SK-N-SH (cell line): ENCODE data around the gene CDH3. TPM values are rescaled to one million over a fixed set of nuclear protein-coding genes. Genes with fewer than 3 reads are reported as not detected.

Experiments used
- CTCF ChIA-PET: fragments of 300-600, 350-600 bp; formaldehyde crosslinking; extraction: SDS; loops from one replicate; lab custom pipeline; 2021; lab: Yijun Ruan, JAX
- POLR2A ChIA-PET: fragments of 350-600 bp; sonication (Branson Sonifier 250); formaldehyde crosslinking; extraction: SDS; loops from one replicate; lab custom pipeline; 2020; ENCODE audit warnings: antibody characterized with exemption, inconsistent platforms; lab: Yijun Ruan, JAX
- DNase-seq: peaks from one replicate; pipeline ENCODE4 v3.0.0; 2012
- H2AFZ ChIP-seq: fragments of 200-600 bp; sonication (generic); 2 replicates; pipeline ENCODE4 v1.8.1; 2016; ENCODE audit warnings: antibody characterized with exemption, mild to moderate bottlenecking, low read depth
- H3F3A ChIP-seq: fragments of 200-600 bp; sonication (generic); replicated peaks from 2 replicates; pipeline ENCODE3; 2016; ENCODE audit warnings: antibody characterized with exemption, mild to moderate bottlenecking; ENCODE audit not compliant: insufficient read depth
- H3K27ac ChIP-seq, 2 experiments: fragments of 200-500 bp in 1 of 2; fragments of 200-600 bp in 1 of 2; sonication (Bioruptor generic) in 1 of 2; sonication (generic), shearing (Covaris generic) in 1 of 2; 2 replicates each; pipeline versions ENCODE4 v1.5.1 to v1.6.1; 2014 to 2016; ENCODE audit warnings: low read depth in 2 of 2, inconsistent platforms in 1 of 2, low read length in 1 of 2, mild to moderate bottlenecking in 1 of 2, mixed read lengths in 1 of 2
- H3K27me3 ChIP-seq: fragments of 200-600 bp; sonication (generic), shearing (Covaris generic); 2 replicates; pipeline ENCODE4 v1.6.1; 2016; ENCODE audit warnings: mixed run types; ENCODE audit not compliant: insufficient read depth
- H3K36me3 ChIP-seq, 2 experiments: fragments of 200-500 bp in 1 of 2; fragments of 200-600 bp in 1 of 2; sonication (Bioruptor generic) in 1 of 2; sonication (generic) in 1 of 2; replicated peaks in 1 of 2; 2 replicates each; pipeline versions ENCODE3 to v1.5.1; 2014 to 2016; ENCODE audit warnings: low read length in 1 of 2, mild to moderate bottlenecking in 1 of 2; ENCODE audit not compliant: insufficient read depth in 2 of 2, control insufficient read depth in 1 of 2
- H3K4me1 ChIP-seq, 2 experiments: fragments of 200-500 bp in 1 of 2; fragments of 200-600 bp in 1 of 2; sonication (Bioruptor generic) in 1 of 2; sonication (generic), shearing (Covaris generic) in 1 of 2; 2 replicates each; pipeline versions ENCODE4 v1.5.1 to v1.6.1; 2014 to 2016; ENCODE audit warnings: low read depth in 1 of 2, low read length in 1 of 2, mixed run types in 1 of 2; ENCODE audit not compliant: insufficient read depth in 2 of 2, control insufficient read depth in 1 of 2
- H3K4me2 ChIP-seq: fragments of 200-600 bp; sonication (generic), shearing (Covaris generic); 2 replicates; pipeline ENCODE4 v1.6.1; 2017; ENCODE audit warnings: mixed run types
- H3K4me3 ChIP-seq, 2 experiments: fragments of 200-500 bp in 1 of 2; fragments of 200-600 bp in 1 of 2; sonication (Bioruptor generic) in 1 of 2; sonication (generic), shearing (Covaris generic) in 1 of 2; 2 replicates each; pipeline versions ENCODE4 v1.5.1 to v1.8.1; 2014 to 2016; ENCODE audit warnings: low read depth in 2 of 2, inconsistent platforms in 1 of 2, low read length in 1 of 2, mild to moderate bottlenecking in 1 of 2, mixed read lengths in 1 of 2, moderate library complexity in 1 of 2
- H3K79me2 ChIP-seq: fragments of 200-600 bp; sonication (generic); 2 replicates; pipeline ENCODE4 v1.8.1; 2017; ENCODE audit warnings: mild to moderate bottlenecking; ENCODE audit not compliant: insufficient read depth
- H3K9ac ChIP-seq: fragments of 200-600 bp; sonication (generic); 2 replicates; pipeline ENCODE4 v1.6.1; 2017; ENCODE audit warnings: mixed run types
- H3K9me2 ChIP-seq: fragments of 200-600 bp; sonication (generic); 2 replicates; pipeline ENCODE4 v1.6.1; 2017; ENCODE audit warnings: mixed run types
- H3K9me3 ChIP-seq: fragments of 200-600 bp; sonication (generic); 2 replicates; pipeline ENCODE4 v1.6.1; 2017; ENCODE audit warnings: mixed run types, mild to moderate bottlenecking, moderate library complexity
- H4K20me1 ChIP-seq: fragments of 200-600 bp; sonication (generic); 2 replicates; pipeline ENCODE4 v1.6.1; 2017; ENCODE audit warnings: mild to moderate bottlenecking, mixed run types; ENCODE audit not compliant: insufficient read depth
- CHD2 ChIP-seq: fragments of 150-350 bp; IDR thresholded peaks from 2 replicates; pipeline ENCODE4 v1.6.1; 2018; ENCODE audit warnings: low read length; ENCODE audit not compliant: partially characterized antibody
- ELF1 ChIP-seq: IDR thresholded peaks from 2 replicates; pipeline ENCODE4 v1.4.0; 2012
- EP300 ChIP-seq, 2 experiments: IDR thresholded peaks; 2 replicates each; pipeline versions ENCODE4 v1.4.0 to v1.6.1; 2012; ENCODE audit warnings: borderline replicate concordance in 1 of 2, low read depth in 1 of 2, low read length in 1 of 2
- FOXJ3 ChIP-seq: sonication (generic); formaldehyde crosslinking; IDR thresholded peaks from 2 replicates; pipeline ENCODE4 v1.5.1; 2020; ENCODE audit warnings: mild to moderate bottlenecking, missing genetic modification reagents
- GATA2 ChIP-seq: sonication (generic); formaldehyde crosslinking; IDR thresholded peaks from 2 replicates; pipeline ENCODE4 v1.5.0; 2020; ENCODE audit warnings: mild to moderate bottlenecking, missing genetic modification reagents
- IRF3 ChIP-seq: fragments of 150-350 bp; IDR thresholded peaks from 2 replicates; pipeline ENCODE4 v1.6.1; 2016; ENCODE audit warnings: mild to moderate bottlenecking, low read depth, low read length
- NRF1 ChIP-seq: IDR thresholded peaks from 2 replicates; pipeline ENCODE4 v1.6.1; 2012; ENCODE audit warnings: low read depth, mild to moderate bottlenecking, low read length
- POLR2AphosphoS5 ChIP-seq: IDR thresholded peaks from 2 replicates; pipeline ENCODE4 v1.6.1; 2012; ENCODE audit warnings: low read depth, low read length
- RAD21 ChIP-seq: IDR thresholded peaks from 2 replicates; pipeline ENCODE4 v1.6.1; 2012; ENCODE audit warnings: mild to moderate bottlenecking, low read length
- RCOR1 ChIP-seq: fragments of 150-350 bp; IDR thresholded peaks from 2 replicates; pipeline ENCODE4 v1.6.1; 2017; ENCODE audit warnings: antibody characterized with exemption, low read length
- RFX5 ChIP-seq: IDR thresholded peaks from 2 replicates; pipeline ENCODE4 v1.6.1; 2012; ENCODE audit warnings: mild to moderate bottlenecking, improper control_type of control experiment, low read length
- RXRA ChIP-seq: IDR thresholded peaks from 2 replicates; pipeline ENCODE4 v1.4.0; 2012; ENCODE audit warnings: low read depth, mild to moderate bottlenecking, borderline replicate concordance
- SMC3 ChIP-seq: IDR thresholded peaks from 2 replicates; pipeline ENCODE4 v1.6.1; 2012; ENCODE audit warnings: low read depth, low read length, improper control_type of control experiment
- TEAD4 ChIP-seq: IDR thresholded peaks from 2 replicates; pipeline ENCODE4 v1.4.0; 2012; ENCODE audit warnings: mild to moderate bottlenecking, borderline replicate concordance; ENCODE audit not compliant: insufficient read depth
- USF1 ChIP-seq: IDR thresholded peaks from 2 replicates; pipeline ENCODE4 v1.4.0; 2012; ENCODE audit warnings: low read depth, borderline replicate concordance
- ZBTB33 ChIP-seq: IDR thresholded peaks from 2 replicates; pipeline ENCODE4 v1.4.0; 2012; ENCODE audit warnings: low read depth, borderline replicate concordance
- WGBS: methylation state at CpG from one replicate; pipeline ENCODE4 v1.1.6; 2017; ENCODE audit warnings: low lambda C conversion rate; 5-methylcytosine and 5-hydroxymethylcytosine counted together
- polyA plus RNA-seq, 3 experiments: library from polyadenylated mRNA; depleted of rRNA; stranded (reverse); fragments of >200 nt; gene quantifications; 2 replicates each; pipeline ENCODE4 v1.2.3, GENCODE V29; 2012

The CDH3 gene
- polyA plus RNA-seq, 1 of the 3 experiments (the other 2 are of a cell fraction): not detected

GRCh38 chr16:68658341-68658973 lies 13.3 kb downstream of the CDH3 start:
- POLR2A ChIA-PET: no interaction called here
- CTCF ChIA-PET: interaction anchor here (0.9 to 1.0 kb wide), 3 partner anchors 10 to 148 kb away, joined by 3 to 7 read pairs (median 3); no protein-coding TSS in a partner anchor
- no peak overlapping the region for H2AFZ ChIP-seq

GRCh38 chr16:68658974-68659360 lies 13.9 kb downstream of the CDH3 start:
- no peaks in the 10 kb centered on the region for H3F3A ChIP-seq
- H3K36me3 ChIP-seq: no peaks in the 10 kb centered on the region
- H4K20me1 ChIP-seq: no peaks in the 10 kb centered on the region
- H3K9me2 ChIP-seq: no peaks in the 10 kb centered on the region
- POLR2A ChIA-PET: no interaction called here
- no peak overlapping the region for H3K4me2 ChIP-seq
- no peak for DNase-seq
- H2AFZ ChIP-seq: no peak overlapping the region
- no peaks in the 10 kb centered on the region for H3K27me3 ChIP-seq
- H3K4me1 ChIP-seq: no peaks in the 10 kb centered on the region
- no peaks in the 10 kb centered on the region for H3K79me2 ChIP-seq
- no peak overlapping the region for H3K4me3 ChIP-seq
- H3K27ac ChIP-seq: no peak overlapping the region
- H3K9ac ChIP-seq: no peak overlapping the region
- TF ChIP-seq RXRA: no peak
- TF ChIP-seq ELF1: no peak
- TF ChIP-seq RFX5: no peak
- no peak for TF ChIP-seq IRF3
- no peak for TF ChIP-seq USF1
- no peak for TF ChIP-seq FOXJ3 (CRISPR knock-in tag)
- TF ChIP-seq RCOR1: no peak
- TF ChIP-seq GATA2 (CRISPR knock-in tag): no peak
- no peak for TF ChIP-seq SMC3
- WGBS: 12% methylated on average over 1 of the region's 1 CpG
- H3K9me3 ChIP-seq: no peaks in the 10 kb centered on the region
- CTCF ChIA-PET: interaction anchor here (1.0 kb wide), 1 partner anchor 10 kb away, joined by 7 read pairs; no protein-coding TSS in a partner anchor

More at GRCh38 chr16:68658341-68658973, 13.3 kb downstream of the CDH3 start:
- Histone ChIP-seq H3K9me2 (no peaks in the 10 kb centered on the region), H3K79me2 (no peaks in the 10 kb centered on the region), H3K9me3 (no peaks in the 10 kb centered on the region), H4K20me1 (no peaks in the 10 kb centered on the region), H3K4me1 (no peaks in the 10 kb centered on the region), H3K27me3 (no peaks in the 10 kb centered on the region), H3K36me3 (no peaks in the 10 kb centered on the region), H3K9ac (no peak overlapping the region), H3K4me2 (no peak overlapping the region), H3F3A (no peaks in the 10 kb centered on the region), H3K27ac (no peak overlapping the region), H3K4me3 (no peak overlapping the region)
- 38% methylated on average over 11 of the region's 13 CpGs for WGBS
- no peak for TF ChIP-seq CHD2
- no peak for TF ChIP-seq POLR2AphosphoS5
- TF ChIP-seq RAD21: no peak
- no peak for TF ChIP-seq RCOR1
- TF ChIP-seq IRF3: no peak
- no peak for TF ChIP-seq EP300 (IDR thresholded peaks at IDR 0.05; ENCODE audit: borderline replicate concordance in 1 of 2, low read depth in 1 of 2, low read length in 1 of 2)
- no peak for TF ChIP-seq NRF1
- no peak for TF ChIP-seq SMC3
- no peak for TF ChIP-seq GATA2 (CRISPR knock-in tag)
- TF ChIP-seq TEAD4: no peak
- no peak for TF ChIP-seq ZBTB33
- DNase-seq: no peak
